DMS53 treated with DMSO at 0.1 percent for 48 hours (cell line): ENCODE data around the gene CCN6.

ENCODE experiments used
- DNase-seq: peaks from one replicate; lab custom pipeline; 2025; ENCODE audit not compliant: unreplicated experiment; lab: John Stamatoyannopoulos, UW

Gene CCN6

GRCh38 chr6:112054001-112054400 lies at the start of gene CCN6:
TSS of gene CCN6 (plus strand) at chr6:112054104. CDS start at chr6:112054358, 254 bp downstream.
- DNase-seq: no peak

- no peak for DNase-seq
Measured at GRCh38 chr6:112004201-112005012, 49.5 kb upstream of the CCN6 start.

GRCh38 chr6:112005013-112005371 lies 48.9 kb upstream of the CCN6 start:
- DNase-seq: no peak

GRCh38 chr6:112007254-112007653 lies 46.6 kb upstream of the CCN6 start:
- no peak for DNase-seq

- no peak for DNase-seq
Measured at GRCh38 chr6:112007805-112008204, 46.1 kb upstream of the CCN6 start.

- DNase-seq: no peak
Measured at GRCh38 chr6:112008482-112008881, 45.4 kb upstream of the CCN6 start.

- no peak for DNase-seq
Measured at GRCh38 chr6:112010328-112010727, 43.6 kb upstream of the CCN6 start.

- DNase-seq: no peak
Measured at GRCh38 chr6:112013051-112013450, 40.9 kb upstream of the CCN6 start.

GRCh38 chr6:112014483-112014882 lies 39.4 kb upstream of the CCN6 start:
- DNase-seq: no peak

- DNase-seq: no peak
Measured at GRCh38 chr6:112015725-112016124, 38.2 kb upstream of the CCN6 start.

GRCh38 chr6:112016320-112016719 lies 37.6 kb upstream of the CCN6 start:
- no peak for DNase-seq

- DNase-seq: no peak
Measured at GRCh38 chr6:112017169-112017568, 36.7 kb upstream of the CCN6 start.

- no peak for DNase-seq
Measured at GRCh38 chr6:112017760-112018537, 36.0 kb upstream of the CCN6 start.

- DNase-seq: no peak
Measured at GRCh38 chr6:112018619-112019416, 35.1 kb upstream of the CCN6 start.

- DNase-seq: no peak
Measured at GRCh38 chr6:112019589-112019988, 34.3 kb upstream of the CCN6 start.

- no peak for DNase-seq
Measured at GRCh38 chr6:112021691-112022310, 32.1 kb upstream of the CCN6 start.

- DNase-seq: no peak
Measured at GRCh38 chr6:112022749-112023148, 31.2 kb upstream of the CCN6 start.

- DNase-seq: no peak
Measured at GRCh38 chr6:112024464-112024863, 29.4 kb upstream of the CCN6 start.

GRCh38 chr6:112026933-112027332 lies 27.0 kb upstream of the CCN6 start:
- no peak for DNase-seq

GRCh38 chr6:112027942-112028674 lies 25.8 kb upstream of the CCN6 start:
- no peak for DNase-seq
